K562 (cell line): ENCODE data around the gene DNAH3. TPM values are rescaled to one million over a fixed set of nuclear protein-coding genes. Genes with fewer than 3 reads are reported as not detected.
A peak's percentile ranks its signal among the peaks of the same experiment; 100 is the strongest.
"Not testable (repeated sequence)": the region's sequence is repeated elsewhere in the genome, so short reads cannot be mapped to it uniquely, and the experiment has no call there.

Source experiments
- ATAC-seq: fragments of 200-7000 bp; cut with Tn5 transposase; 3 replicates; pipeline ENCODE4 v1.9.1; 2020; ENCODE audit warnings: moderate library complexity
- BruUV-seq: library from RNA; stranded (reverse); fragments of 400-500 nt; replicated peaks from 2 replicates; lab custom pipeline; 2021; lab: Mats Ljungman, UMichigan
- CTCF ChIA-PET: fragments of 300-600 bp; formaldehyde crosslinking; extraction: SDS; loops from one replicate; lab custom pipeline; 2021; ENCODE audit warnings: low intra/inter-chr PET ratio; lab: Yijun Ruan, JAX
- POLR2A ChIA-PET: fragments of 300-600, 350-650 bp; sonication (Branson Sonifier 250); formaldehyde crosslinking; extraction: SDS; loops from one replicate; lab custom pipeline; 2021; ENCODE audit warnings: antibody characterized with exemption, inconsistent platforms; lab: Yijun Ruan, JAX
- DNase-seq, 4 experiments: peaks; one replicate each; pipeline versions ENCODE4 v3.0.0 to v3.0.0-alpha.2; 2011 to 2018; ENCODE audit warnings: low spot score in 3 of 4, mixed read lengths in 3 of 4; ENCODE audit errors: extremely low read depth in 1 of 4
- FAIRE-seq: peaks from 2 replicates; lab custom pipeline; 2011; peaks lifted over from hg19 to GRCh38; lab: Jason Lieb, UNC
- H2AFZ ChIP-seq: 2 replicates; pipeline ENCODE4 v1.6.0; 2011; ENCODE audit warnings: low read depth, low read length, control low read depth, inconsistent platforms
- H3K27ac ChIP-seq: fragments of 200-600 bp; 3 replicates; pipeline ENCODE4 v1.8.0; 2011; ENCODE audit warnings: low read depth, mild to moderate bottlenecking, control low read depth, inconsistent platforms, low read length, moderate library complexity, mixed read lengths; ENCODE audit errors: extremely low read depth
- H3K27me3 ChIP-seq, 2 experiments: fragments of 300-600 bp in 1 of 2; 2 replicates in 1 of 2; 3 replicates in 1 of 2; pipeline versions ENCODE4 v1.6.0 to v1.8.0; 2011; ENCODE audit warnings: inconsistent platforms in 2 of 2, low read length in 2 of 2, mild to moderate bottlenecking in 1 of 2, mixed read lengths in 1 of 2, moderate library complexity in 1 of 2; ENCODE audit not compliant: control insufficient read depth in 2 of 2, insufficient read depth in 2 of 2
- H3K36me3 ChIP-seq: fragments of 300-600 bp; 3 replicates; pipeline ENCODE4 v1.8.0; 2011; ENCODE audit warnings: mild to moderate bottlenecking, low read length, inconsistent platforms; ENCODE audit not compliant: control insufficient read depth, insufficient read depth
- H3K4me1 ChIP-seq, 2 experiments: fragments of 200-600 bp in 1 of 2; replicated peaks in 1 of 2; 2 replicates in 1 of 2; 3 replicates in 1 of 2; pipeline versions ENCODE4 v1.5.1 to v1.8.0; 2011; ENCODE audit warnings: inconsistent platforms in 2 of 2, low read length in 2 of 2, mild to moderate bottlenecking in 1 of 2, mixed read lengths in 1 of 2, moderate library complexity in 1 of 2; ENCODE audit not compliant: control insufficient read depth in 2 of 2, insufficient read depth in 2 of 2
- H3K4me2 ChIP-seq: 2 replicates; pipeline ENCODE4 v1.6.1; 2011; ENCODE audit warnings: low read length, control low read depth, inconsistent platforms, mixed read lengths; ENCODE audit not compliant: insufficient read depth
- H3K4me3 ChIP-seq: fragments of 200-600 bp; sonication (generic), shearing (Covaris generic); 2 replicates; pipeline ENCODE4 v1.5.1; 2016; ENCODE audit warnings: control low read depth, inconsistent platforms
- H3K79me2 ChIP-seq: fragments of 200-600 bp; 3 replicates; pipeline ENCODE4 v1.8.0; 2011; ENCODE audit warnings: low read length, inconsistent platforms; ENCODE audit not compliant: control insufficient read depth, insufficient read depth
- H3K9ac ChIP-seq, 2 experiments: 2 replicates each; pipeline versions ENCODE4 v1.6.0 to v1.6.1; 2011; ENCODE audit warnings: low read depth in 2 of 2, low read length in 2 of 2, control low read depth in 1 of 2, inconsistent platforms in 1 of 2, mild to moderate bottlenecking in 1 of 2, mixed read lengths in 1 of 2; ENCODE audit not compliant: insufficient read depth in 1 of 2
- H3K9me1 ChIP-seq: one replicate; pipeline ENCODE4 v1.6.0; 2011; ENCODE audit warnings: inconsistent platforms, mild to moderate bottlenecking, low read length, moderate library complexity; ENCODE audit not compliant: control insufficient read depth, insufficient read depth
- H3K9me3 ChIP-seq: replicated peaks from 2 replicates; pipeline ENCODE4 v1.5.1; 2011; ENCODE audit warnings: low read depth, low read length, inconsistent platforms; ENCODE audit not compliant: control insufficient read depth, insufficient read depth
- H4K20me1 ChIP-seq: replicated peaks from 2 replicates; pipeline ENCODE4 v1.6.1; 2011; ENCODE audit warnings: low read length, inconsistent platforms, mixed read lengths; ENCODE audit not compliant: control insufficient read depth, insufficient read depth
- C11orf30 ChIP-seq: fragments of 450-650 bp; IDR thresholded peaks from 2 replicates; pipeline ENCODE4 v1.6.1; 2016; ENCODE audit warnings: low read depth, mild to moderate bottlenecking
- CBFA2T3 ChIP-seq: fragments of 450-650 bp; IDR thresholded peaks from 2 replicates; pipeline ENCODE4 v1.6.1; 2017
- CHD4 ChIP-seq: fragments of 200-600 bp; sonication (generic); IDR thresholded peaks from 3 replicates; pipeline ENCODE4 v1.6.1; 2012; ENCODE audit warnings: low read depth, mild to moderate bottlenecking, mixed read lengths, low read length, inconsistent platforms; ENCODE audit not compliant: insufficient read depth, insufficient replicate concordance, poor library complexity, severe bottlenecking
- LEF1 ChIP-seq: fragments of 450-650 bp; IDR thresholded peaks from 2 replicates; pipeline ENCODE4 v1.6.1; 2016; ENCODE audit warnings: mild to moderate bottlenecking
- SUPT5H ChIP-seq: fragments of 450-650 bp; IDR thresholded peaks from 2 replicates; pipeline ENCODE4 v1.6.1; 2016
- TAL1 ChIP-seq: fragments of 450-650 bp; IDR thresholded peaks from 2 replicates; pipeline ENCODE4 v1.6.1; 2016; ENCODE audit warnings: mild to moderate bottlenecking
- ZFP36 ChIP-seq: fragments of 150-350 bp; IDR thresholded peaks from 2 replicates; pipeline ENCODE4 v1.6.1; 2018; ENCODE audit warnings: low read length, low read depth; ENCODE audit not compliant: partially characterized antibody
- ZNF217 ChIP-seq: sonication (generic); formaldehyde crosslinking; IDR thresholded peaks from 2 replicates; pipeline ENCODE4 v1.8.0; 2022; ENCODE audit warnings: mild to moderate bottlenecking, missing genetic modification reagents
- WGBS: fragments of 100-300 bp; shearing (Covaris generic); methylation state at CpG from one replicate; pipeline ENCODE4 v1.1.6; 2016; ENCODE audit warnings: low coverage, mixed read lengths; ENCODE audit not compliant: insufficient coverage; ENCODE audit errors: missing lambda C conversion rate; 5-methylcytosine and 5-hydroxymethylcytosine counted together
- in situ Hi-C: fragments of 300-500 bp; cut with MboI; formaldehyde crosslinking; loops from 4 replicates; pipeline ENCODE4 v1.15.0; 2018; ENCODE audit warnings: inconsistent platforms, mixed read lengths
- intact Hi-C: fragments of 100-400 bp; cut with micrococcal nuclease; formaldehyde crosslinking; loops from 2 replicates; pipeline ENCODE4 v1.14.2; 2022
- polyA plus RNA-seq, 8 experiments: library from polyadenylated mRNA; depleted of rRNA in 4 of 8; stranded (reverse) in 5 of 8; unstranded in 3 of 8; fragments of >200 nt; fragmentation: Nextera tagmentation in 2 of 8; fragmentation: Illumina TruSeq in 1 of 8; extraction: Ambion mirVana in 2 of 8; extraction: Trizol in 1 of 8; gene quantifications; 2 replicates each; pipeline versions ENCODE4 v1.2.1 to v1.2.3, GENCODE V29; 2011 to 2014; ENCODE audit warnings: inconsistent platforms in 1 of 8, missing spikeins in 1 of 8
- total RNA-seq, 7 experiments: library from RNA; depleted of rRNA in 6 of 7; stranded (reverse); fragments of >200 nt in 6 of 7; fragmentation: Illumina TruSeq in 2 of 7; extraction: Trizol in 2 of 7; gene quantifications; 2 replicates each; pipeline versions ENCODE4 v1.2.1 to v1.2.3, GENCODE V29; 2011 to 2021; ENCODE audit warnings: low replicate concordance in 1 of 7
- TF ChIP-seq, protein P1 (sequence below): fragments of 450-650 bp; IDR thresholded peaks from 2 replicates; pipeline ENCODE4 v1.6.1; 2016

Gene DNAH3
- total and polyA plus RNA-seq, 9 of the 15 experiments (the other 6 are each of a cell fraction or from before 2014, with no cell fraction given): 0.32 to 0.84 (median 0.44) TPM

DNA sequence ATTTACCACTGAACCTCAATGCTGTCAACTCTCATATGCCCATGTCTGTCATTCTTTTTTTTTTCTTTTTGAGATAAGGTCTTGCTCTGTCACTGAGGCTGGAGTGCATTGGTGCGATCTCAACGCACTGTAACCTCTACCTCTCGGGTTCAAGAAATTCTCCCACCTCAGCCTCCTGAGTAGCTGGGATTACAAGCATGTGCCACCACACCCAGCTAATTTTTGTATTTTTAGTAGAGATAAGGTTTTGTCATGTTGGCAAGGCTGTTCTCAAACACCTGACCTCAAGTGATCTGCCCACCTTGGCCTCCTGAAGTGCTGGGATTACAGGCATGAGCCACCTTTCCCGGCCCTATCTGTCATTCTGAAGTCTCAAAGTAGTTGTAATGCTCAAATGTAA, 177.4 kb downstream of the DNAH3 start:
- BruUV-seq, H3K79me2 ChIP-seq, ATAC-seq, CTCF ChIA-PET, H3K9me1 ChIP-seq, H2AFZ ChIP-seq, FAIRE-seq, DNase-seq, H4K20me1 ChIP-seq, H3K4me1 ChIP-seq, H3K27ac ChIP-seq, intact Hi-C loops, H3K4me3 ChIP-seq, H3K9me3 ChIP-seq, H3K9ac ChIP-seq, in situ Hi-C loops, H3K36me3 ChIP-seq, H3K4me2 ChIP-seq: not testable (repeated sequence)
- peaks cover 20 to 59% of the 10 kb centered on the region in 2 experiments for H3K27me3 ChIP-seq
- POLR2A ChIA-PET: interaction anchor here (1.1 kb wide), 1 partner anchor 116 kb away, joined by 3 read pairs; no protein-coding TSS in a partner anchor
- TF ChIP-seq CBFA2T3: peak; percentile 68
- TF ChIP-seq TAL1: peak; percentile 52; the same call in 1 of the 2 replicates
- TF ChIP-seq, protein P1, sequence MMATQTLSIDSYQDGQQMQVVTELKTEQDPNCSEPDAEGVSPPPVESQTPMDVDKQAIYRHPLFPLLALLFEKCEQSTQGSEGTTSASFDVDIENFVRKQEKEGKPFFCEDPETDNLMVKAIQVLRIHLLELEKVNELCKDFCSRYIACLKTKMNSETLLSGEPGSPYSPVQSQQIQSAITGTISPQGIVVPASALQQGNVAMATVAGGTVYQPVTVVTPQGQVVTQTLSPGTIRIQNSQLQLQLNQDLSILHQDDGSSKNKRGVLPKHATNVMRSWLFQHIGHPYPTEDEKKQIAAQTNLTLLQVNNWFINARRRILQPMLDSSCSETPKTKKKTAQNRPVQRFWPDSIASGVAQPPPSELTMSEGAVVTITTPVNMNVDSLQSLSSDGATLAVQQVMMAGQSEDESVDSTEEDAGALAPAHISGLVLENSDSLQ: 0 out of 2 replicates have a peak, but pooled peaks have one; percentile 12
- 9% methylated on average over 1 of the region's 4 CpGs for WGBS

DNA sequence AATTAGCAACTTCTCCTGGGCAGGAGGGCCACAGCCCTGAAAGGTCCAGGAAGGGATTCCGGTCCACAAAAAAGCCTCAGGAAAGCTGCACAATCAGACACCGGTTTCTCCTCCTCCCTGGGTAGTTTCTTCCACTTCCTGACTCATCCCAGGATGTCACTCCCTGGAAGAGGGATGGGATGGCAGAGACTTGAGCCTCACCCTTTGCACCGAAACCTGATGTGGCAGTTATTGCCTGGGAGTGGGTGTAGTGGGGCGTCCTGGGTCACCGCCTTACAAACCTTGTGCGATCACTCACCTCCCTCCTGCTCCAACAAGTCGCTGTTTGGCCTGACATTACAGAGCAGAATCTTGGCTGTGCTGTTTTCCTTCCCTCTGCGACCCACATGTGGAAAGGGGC, 179.2 kb downstream of the DNAH3 start:
- H4K20me1 ChIP-seq: no peaks in the 10 kb centered on the region
- H3K79me2 ChIP-seq: no peaks in the 10 kb centered on the region
- no peak overlapping the region for H3K9ac ChIP-seq
- no peak overlapping the region for H3K4me3 ChIP-seq
- WGBS: 44% methylated on average over 8 of the region's 8 CpGs
- no peak overlapping the region for H2AFZ ChIP-seq
- TF ChIP-seq SUPT5H (no peak), CHD4 (no peak), ZNF217 (no peak), LEF1 (no peak), ZFP36 (no peak), C11orf30 (no peak)
- no peak overlapping the region for H3K4me2 ChIP-seq
- no peaks in the 10 kb centered on the region for H3K9me1 ChIP-seq
- no peak overlapping the region for H3K27ac ChIP-seq
- ChIA-PET POLR2A (no interaction called here), CTCF (no interaction called here)
- H3K4me1 ChIP-seq: no peaks in the 10 kb centered on the region; a peak in 1 of 5 replicates
- no peaks in the 10 kb centered on the region for H3K36me3 ChIP-seq
- ATAC-seq (no peak), FAIRE-seq (no peak), DNase-seq (no peak)
- intact Hi-C loops: no loop called here
- in situ Hi-C loops: no loop called here
- peaks cover 23 to 54% of the 10 kb centered on the region in 2 experiments for H3K27me3 ChIP-seq
- no TSS peak for BruUV-seq
- H3K9me3 ChIP-seq: no peaks in the 10 kb centered on the region; the same call in 1 of the 2 replicates
